Skin of body (tissue), 2 donors: ENCODE results near the gene DCTN4. TPM values are rescaled to one million over a fixed set of nuclear protein-coding genes. Genes with fewer than 3 reads are reported as not detected.
A peak's percentile ranks its signal among the peaks of the same experiment; 100 is the strongest.
"Not testable (repeated sequence)": the region's sequence is repeated elsewhere in the genome, so short reads cannot be mapped to it uniquely, and the experiment has no call there.

Experiments used
- DNase-seq: peaks from one replicate; lab custom pipeline; 2025; lab: John Stamatoyannopoulos, UW
- total RNA-seq: library from RNA; depleted of rRNA; stranded (reverse); fragments of >200 nt; gene quantifications from one replicate; pipeline ENCODE4 v1.2.3, GENCODE V29; 2014

DCTN4 gene
- total RNA-seq, 1 donor from 2014 or later, result 56.5 TPM

GRCh38 chr5:150778517-150779396 is 19.9 kb upstream of the DCTN4 start, which contains the start of gene SMIM3:
TSS of gene SMIM3 (plus strand) at chr5:150778757. CDS start at chr5:150795441, 16,684 bp downstream.
- peak; percentile 50 for DNase-seq

- DNase-seq, result no peak
Observed at GRCh38 chr5:150778088-150778516, 19.3 kb upstream of the DCTN4 start.

- no peak for DNase-seq
Observed at GRCh38 chr5:150777685-150778084, 18.9 kb upstream of the DCTN4 start.

GRCh38 chr5:150774145-150774544 is 15.3 kb upstream of the DCTN4 start:
- DNase-seq, result no peak

- DNase-seq, result no peak
Observed at GRCh38 chr5:150771034-150771795, 12.4 kb upstream of the DCTN4 start.

GRCh38 chr5:150766251-150766650 is 7.4 kb upstream of the DCTN4 start:
- no peak for DNase-seq

- no peak for DNase-seq
Observed at GRCh38 chr5:150765799-150766169, 7.0 kb upstream of the DCTN4 start.

GRCh38 chr5:150765011-150765798 is 6.4 kb upstream of the DCTN4 start:
- DNase-seq, result no peak

GRCh38 chr5:150764530-150764929 is 5.7 kb upstream of the DCTN4 start:
- no peak for DNase-seq

GRCh38 chr5:150763023-150763769 is 4.4 kb upstream of the DCTN4 start:
- no peak for DNase-seq

- DNase-seq, result no peak
Observed at GRCh38 chr5:150762211-150762610, 3.4 kb upstream of the DCTN4 start.

- no peak for DNase-seq
Observed at GRCh38 chr5:150759334-150759583, 442 bp upstream of the DCTN4 start.

- DNase-seq, result no peak
Observed at GRCh38 chr5:150758203-150758530, 650 bp downstream of the DCTN4 start.

GRCh38 chr5:150757087-150757649 is 1.6 kb downstream of the DCTN4 start:
- DNase-seq, result no peak

- DNase-seq, result no peak
Observed at GRCh38 chr5:150753863-150754262, 5.0 kb downstream of the DCTN4 start.

GRCh38 chr5:150753463-150753862 is 5.4 kb downstream of the DCTN4 start:
- DNase-seq, result no peak

GRCh38 chr5:150751096-150751891 is 7.5 kb downstream of the DCTN4 start:
- DNase-seq, result no peak

- no peak for DNase-seq
Observed at GRCh38 chr5:150750469-150750868, 8.3 kb downstream of the DCTN4 start.

GRCh38 chr5:150743142-150743488 is 15.7 kb downstream of the DCTN4 start:
- DNase-seq, result not testable (repeated sequence)

- not testable (repeated sequence) for DNase-seq
Observed at GRCh38 chr5:150742455-150743141, 16.2 kb downstream of the DCTN4 start.
